ENCODE results near the gene ADARB2.

- TF ChIP-seq POLR2A (IDR thresholded peaks at IDR 0.05) = no peak
- TF ChIP-seq, protein P1, sequence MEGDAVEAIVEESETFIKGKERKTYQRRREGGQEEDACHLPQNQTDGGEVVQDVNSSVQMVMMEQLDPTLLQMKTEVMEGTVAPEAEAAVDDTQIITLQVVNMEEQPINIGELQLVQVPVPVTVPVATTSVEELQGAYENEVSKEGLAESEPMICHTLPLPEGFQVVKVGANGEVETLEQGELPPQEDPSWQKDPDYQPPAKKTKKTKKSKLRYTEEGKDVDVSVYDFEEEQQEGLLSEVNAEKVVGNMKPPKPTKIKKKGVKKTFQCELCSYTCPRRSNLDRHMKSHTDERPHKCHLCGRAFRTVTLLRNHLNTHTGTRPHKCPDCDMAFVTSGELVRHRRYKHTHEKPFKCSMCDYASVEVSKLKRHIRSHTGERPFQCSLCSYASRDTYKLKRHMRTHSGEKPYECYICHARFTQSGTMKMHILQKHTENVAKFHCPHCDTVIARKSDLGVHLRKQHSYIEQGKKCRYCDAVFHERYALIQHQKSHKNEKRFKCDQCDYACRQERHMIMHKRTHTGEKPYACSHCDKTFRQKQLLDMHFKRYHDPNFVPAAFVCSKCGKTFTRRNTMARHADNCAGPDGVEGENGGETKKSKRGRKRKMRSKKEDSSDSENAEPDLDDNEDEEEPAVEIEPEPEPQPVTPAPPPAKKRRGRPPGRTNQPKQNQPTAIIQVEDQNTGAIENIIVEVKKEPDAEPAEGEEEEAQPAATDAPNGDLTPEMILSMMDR (IDR thresholded peaks at IDR 0.05) = no peak
Observed at GRCh38 chr10:1206101-1206500, 531.2 kb downstream of the ADARB2 start.
